Measurements from ENCODE around the gene ARTN.

Gene ARTN

GRCh38 chr1:43974443-43975248 is 41.0 kb downstream of the ARTN start, which contains the start of gene ATP6V0B:
Gene ATP6V0B, plus strand, starts transcription at chr1:43974960. Its CDS starts 81 bp downstream, at chr1:43975041.
- DNase-seq, result peak; percentile 95

GRCh38 chr1:43975249-43975961 is 41.8 kb downstream of the ARTN start:
- no peak for DNase-seq

GRCh38 chr1:43976045-43976444 is 42.4 kb downstream of the ARTN start:
- DNase-seq, result no peak

- DNase-seq, result no peak
Observed at GRCh38 chr1:43976890-43977289, 43.3 kb downstream of the ARTN start.

GRCh38 chr1:43977376-43978263 is 44.0 kb downstream of the ARTN start:
- no peak for DNase-seq

- no peak for DNase-seq
Observed at GRCh38 chr1:43978264-43978550, 44.6 kb downstream of the ARTN start.

- DNase-seq, result peak; percentile 19
Observed at GRCh38 chr1:43978551-43979260, 45.1 kb downstream of the ARTN start, which contains the start of gene B4GALT2. Gene B4GALT2, plus strand, starts transcription at chr1:43979210. Its CDS starts 1,951 bp downstream, at chr1:43981161.

GRCh38 chr1:43979261-43979527 is 45.6 kb downstream of the ARTN start:
- DNase-seq, result no peak

- peak; percentile 10 for DNase-seq
Observed at GRCh38 chr1:43979528-43980254, 46.1 kb downstream of the ARTN start.

- no peak for DNase-seq
Observed at GRCh38 chr1:43980255-43981134, 46.9 kb downstream of the ARTN start.

- DNase-seq, result no peak
Observed at GRCh38 chr1:43981135-43981491, 47.5 kb downstream of the ARTN start.

GRCh38 chr1:43981636-43982035 is 48.0 kb downstream of the ARTN start:
- no peak for DNase-seq

GRCh38 chr1:43982241-43982640 is 48.6 kb downstream of the ARTN start:
- no peak for DNase-seq

- no peak for DNase-seq
Observed at GRCh38 chr1:43982808-43983207, 49.2 kb downstream of the ARTN start.

GRCh38 chr1:43983253-43983899 is 49.8 kb downstream of the ARTN start:
- DNase-seq, result no peak

- no peak for DNase-seq
Observed at GRCh38 chr1:43984855-43985254, 51.3 kb downstream of the ARTN start.

GRCh38 chr1:43985984-43986595 is 52.5 kb downstream of the ARTN start:
- DNase-seq, result no peak

- DNase-seq, result no peak
Observed at GRCh38 chr1:43986712-43987111, 53.1 kb downstream of the ARTN start.
